ENCODE data around the gene GRIN2C. TPM values are rescaled to one million over a fixed set of nuclear protein-coding genes. Genes with fewer than 3 reads are reported as not detected.

The GRIN2C gene
- total RNA-seq, 1 experiment from 2014 or later: 0.11 TPM

- no peak overlapping the region for H2AFZ ChIP-seq
- H3K27ac ChIP-seq: no peak overlapping the region
- no peak overlapping the region for H3K4me2 ChIP-seq
- POLR2A ChIA-PET (ENCODE audit: unreplicated experiment): interaction anchor here (0.6 kb wide), 1 partner anchor 95 kb away, joined by 3 read pairs; no protein-coding TSS in a partner anchor
- H3K79me2 ChIP-seq (ENCODE audit: low read depth): no peaks in the 10 kb centered on the region
- no peak for TF ChIP-seq CTCF (conservative IDR thresholded peaks at IDR 0.05)
- TF ChIP-seq EZH2 (IDR thresholded peaks at IDR 0.05; ENCODE audit: low read depth): no peak
- H4K20me1 ChIP-seq (ENCODE audit: insufficient read depth): no peaks in the 10 kb centered on the region
- CTCF ChIA-PET: interaction anchor here (0.6 kb wide), 1 partner anchor 157 kb away, joined by 3 read pairs; no protein-coding TSS in a partner anchor
- intact Hi-C loops (cut with micrococcal nuclease; ENCODE audit: unreplicated experiment): no loop called here
- no peaks in the 10 kb centered on the region for H3F3A ChIP-seq (ENCODE audit: insufficient read depth, low read depth)
- no peaks in the 10 kb centered on the region for H3K9me2 ChIP-seq (ENCODE audit: insufficient read depth)
- no TSS peak for BruUV-seq (replicated peaks)
- no peak for DNase-seq
- H3K9me3 ChIP-seq (ENCODE audit: insufficient read depth, low read depth): no peaks in the 10 kb centered on the region
- no peaks in the 10 kb centered on the region for H3K27me3 ChIP-seq (ENCODE audit: insufficient read depth, low read depth)
- no peak overlapping the region for H3K4me3 ChIP-seq
- H3K4me1 ChIP-seq (replicated peaks; ENCODE audit: insufficient read depth): no peaks in the 10 kb centered on the region
- H3K36me3 ChIP-seq (ENCODE audit: low read depth): no peaks in the 10 kb centered on the region
Observed at GRCh38 chr17:74838274-74838673, 21.4 kb downstream of the GRIN2C start.

DNA sequence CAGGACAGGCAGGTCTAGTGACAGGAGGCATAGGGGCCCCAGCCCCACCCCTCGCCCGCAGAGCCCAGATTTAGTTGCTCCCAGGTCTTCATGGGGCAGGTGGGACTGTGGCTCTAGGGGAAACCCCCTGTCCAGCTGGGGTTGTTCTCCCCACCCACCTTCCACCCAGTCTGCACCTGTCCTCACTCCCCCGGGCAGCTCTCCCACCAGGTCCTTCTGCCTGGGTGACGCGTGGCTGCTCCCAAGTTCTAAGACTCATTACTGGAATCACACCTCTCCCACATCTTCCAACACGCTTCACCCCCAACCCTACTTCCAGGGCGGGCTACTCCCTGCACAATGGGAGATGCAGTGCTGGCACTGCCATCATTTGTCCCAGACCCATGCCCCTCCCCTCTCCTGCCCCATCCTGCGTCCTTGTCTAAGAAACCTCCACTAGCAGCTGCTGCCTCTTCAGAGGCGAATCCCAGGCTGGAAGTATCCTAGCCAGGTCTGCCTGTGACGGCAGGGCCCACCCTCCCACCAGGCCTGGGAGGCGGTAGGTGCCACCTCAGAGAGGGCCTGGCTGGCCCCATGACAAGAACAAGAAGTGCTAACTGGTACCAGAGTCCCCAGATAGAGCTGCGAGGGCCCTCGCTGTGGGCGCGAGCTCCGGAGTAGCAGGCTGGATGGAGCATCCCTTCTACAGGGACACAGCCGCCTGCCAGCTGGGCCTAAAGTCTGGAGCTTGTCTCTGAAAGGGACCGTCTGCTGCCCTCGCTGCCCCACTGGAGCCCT is 22.8 kb downstream of the GRIN2C start:
- no peak overlapping the region for H2AFZ ChIP-seq
- ChIA-PET POLR2A (ENCODE audit: unreplicated experiment) (no interaction called here), CTCF (no interaction called here)
- H3K9me2 ChIP-seq (ENCODE audit: insufficient read depth): no peaks in the 10 kb centered on the region
- H3K36me3 ChIP-seq (ENCODE audit: low read depth): no peaks in the 10 kb centered on the region
- intact Hi-C loops (cut with micrococcal nuclease; ENCODE audit: unreplicated experiment): no loop called here
- H3F3A ChIP-seq (ENCODE audit: insufficient read depth, low read depth): no peaks in the 10 kb centered on the region
- H3K9me3 ChIP-seq (ENCODE audit: insufficient read depth, low read depth): no peaks in the 10 kb centered on the region
- no peak overlapping the region for H3K27ac ChIP-seq
- no peaks in the 10 kb centered on the region for H3K79me2 ChIP-seq (ENCODE audit: low read depth)
- H3K27me3 ChIP-seq (ENCODE audit: insufficient read depth, low read depth): no peaks in the 10 kb centered on the region
- no peak overlapping the region for H3K4me3 ChIP-seq
- no peak for TF ChIP-seq CTCF (conservative IDR thresholded peaks at IDR 0.05)
- no peak for TF ChIP-seq EZH2 (IDR thresholded peaks at IDR 0.05; ENCODE audit: low read depth)
- no TSS peak for BruUV-seq (replicated peaks)
- DNase-seq: no peak
- H4K20me1 ChIP-seq (ENCODE audit: insufficient read depth): no peaks in the 10 kb centered on the region
- no peak overlapping the region for H3K4me2 ChIP-seq
- no peaks in the 10 kb centered on the region for H3K4me1 ChIP-seq (replicated peaks; ENCODE audit: insufficient read depth)

DNA sequence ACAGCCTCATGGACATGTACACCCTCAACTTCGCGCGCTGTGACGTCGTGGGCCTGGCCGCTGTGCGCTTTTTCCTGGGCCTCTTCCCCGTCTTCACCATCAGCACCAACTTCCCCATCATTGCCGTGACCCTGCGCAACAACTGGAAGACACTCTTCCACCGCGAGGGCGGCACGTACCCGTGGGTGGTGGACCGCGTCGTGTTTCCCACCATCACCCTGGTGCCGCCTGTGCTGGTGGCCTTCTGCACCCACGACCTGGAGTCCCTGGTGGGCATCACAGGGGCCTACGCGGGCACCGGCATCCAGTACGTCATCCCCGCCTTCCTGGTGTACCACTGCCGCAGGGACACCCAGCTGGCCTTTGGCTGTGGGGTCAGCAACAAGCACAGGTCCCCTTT is 23.5 kb downstream of the GRIN2C start:
- Histone ChIP-seq H4K20me1 (ENCODE audit: insufficient read depth) (no peaks in the 10 kb centered on the region), H3K9me3 (ENCODE audit: insufficient read depth, low read depth) (no peaks in the 10 kb centered on the region), H3K4me3 (no peak overlapping the region), H3K36me3 (ENCODE audit: low read depth) (no peaks in the 10 kb centered on the region), H3K9me2 (ENCODE audit: insufficient read depth) (no peaks in the 10 kb centered on the region), H3F3A (ENCODE audit: insufficient read depth, low read depth) (no peaks in the 10 kb centered on the region), H3K27ac (no peak overlapping the region), H3K4me1 (replicated peaks; ENCODE audit: insufficient read depth) (no peaks in the 10 kb centered on the region), H3K4me2 (no peak overlapping the region), H3K79me2 (ENCODE audit: low read depth) (no peaks in the 10 kb centered on the region), H2AFZ (no peak overlapping the region), H3K27me3 (ENCODE audit: insufficient read depth, low read depth) (no peaks in the 10 kb centered on the region)
- TF ChIP-seq EZH2 (IDR thresholded peaks at IDR 0.05; ENCODE audit: low read depth) (no peak), CTCF (conservative IDR thresholded peaks at IDR 0.05) (no peak)
- ChIA-PET POLR2A (ENCODE audit: unreplicated experiment) (no interaction called here), CTCF (no interaction called here)
- DNase-seq: no peak
- no TSS peak for BruUV-seq (replicated peaks)
- intact Hi-C loops (cut with micrococcal nuclease; ENCODE audit: unreplicated experiment): no loop called here

All from PC-9 (cell line).